NCI-H1048 (cell line): Measurements from ENCODE around the gene TNNT2.

Experiments used
- DNase-seq: peaks from one replicate; lab custom pipeline; 2025; lab: John Stamatoyannopoulos, UW

TNNT2 gene

GRCh38 chr1:201334325-201335173 lies 42.9 kb downstream of the TNNT2 start:
- DNase-seq, result no peak

- DNase-seq, result no peak
Observed at GRCh38 chr1:201332616-201333335, 44.7 kb downstream of the TNNT2 start.

GRCh38 chr1:201332021-201332420 lies 45.5 kb downstream of the TNNT2 start:
- no peak for DNase-seq

GRCh38 chr1:201331166-201331565 lies 46.3 kb downstream of the TNNT2 start:
- DNase-seq, result no peak

- DNase-seq, result no peak
Observed at GRCh38 chr1:201330541-201330940, 46.9 kb downstream of the TNNT2 start.

GRCh38 chr1:201329801-201330200 lies 47.7 kb downstream of the TNNT2 start:
- DNase-seq, result no peak

GRCh38 chr1:201329286-201329685 lies 48.2 kb downstream of the TNNT2 start:
- no peak for DNase-seq

- no peak for DNase-seq
Observed at GRCh38 chr1:201328576-201328975, 48.9 kb downstream of the TNNT2 start.

- no peak for DNase-seq
Observed at GRCh38 chr1:201327687-201328240, 49.7 kb downstream of the TNNT2 start.

- DNase-seq, result no peak
Observed at GRCh38 chr1:201326710-201327109, 50.8 kb downstream of the TNNT2 start.

- DNase-seq, result no peak
Observed at GRCh38 chr1:201325678-201326060, 51.8 kb downstream of the TNNT2 start.

GRCh38 chr1:201324821-201325677 lies 52.4 kb downstream of the TNNT2 start:
- DNase-seq, result no peak

- no peak for DNase-seq
Observed at GRCh38 chr1:201324306-201324705, 53.2 kb downstream of the TNNT2 start.

- no peak for DNase-seq
Observed at GRCh38 chr1:201322653-201323510, 54.6 kb downstream of the TNNT2 start.

- DNase-seq, result no peak
Observed at GRCh38 chr1:201321826-201322390, 55.6 kb downstream of the TNNT2 start.

- no peak for DNase-seq
Observed at GRCh38 chr1:201320168-201320788, 57.2 kb downstream of the TNNT2 start.

GRCh38 chr1:201319631-201320030 lies 57.8 kb downstream of the TNNT2 start:
- DNase-seq, result no peak

- no peak for DNase-seq
Observed at GRCh38 chr1:201318504-201319340, 58.8 kb downstream of the TNNT2 start.

- DNase-seq, result no peak
Observed at GRCh38 chr1:201317551-201317950, 59.9 kb downstream of the TNNT2 start.
